Measurements from ENCODE around the gene RADIL.
A peak's percentile ranks its signal among the peaks of the same experiment; 100 is the strongest.

The RADIL gene

GRCh38 chr7:4831723-4832495 is 51.6 kb downstream of the RADIL start:
- TF ChIP-seq ARNT (IDR thresholded peaks at IDR 0.05) (no peak), FOXM1 (IDR thresholded peaks at IDR 0.05; ENCODE audit: borderline replicate concordance) (no peak), NFRKB (IDR thresholded peaks at IDR 0.05) (no peak), TARDBP (IDR thresholded peaks at IDR 0.05) (no peak), PKNOX1 (IDR thresholded peaks at IDR 0.05) (no peak), SUZ12 (IDR thresholded peaks at IDR 0.05) (no peak), LEF1 (IDR thresholded peaks at IDR 0.05; ENCODE audit: borderline replicate concordance) (no peak), SP1 (IDR thresholded peaks at IDR 0.05) (no peak), BHLHE40 (IDR thresholded peaks at IDR 0.05; ENCODE audit: borderline replicate concordance) (no peak), HDGF (IDR thresholded peaks at IDR 0.05; ENCODE audit: borderline replicate concordance) (no peak), ELF4 (IDR thresholded peaks at IDR 0.05) (no peak), CTBP1 (IDR thresholded peaks at IDR 0.05; ENCODE audit: borderline replicate concordance) (no peak), ZNF384 (IDR thresholded peaks at IDR 0.05) (no peak), FOXA1 (IDR thresholded peaks at IDR 0.05) (no peak), L3MBTL2 (conservative IDR thresholded peaks at IDR 0.05) (no peak), FOXK2 (IDR thresholded peaks at IDR 0.05) (no peak)
- DNase-seq (ENCODE audit: extremely low spot score): no peak
- CTCF ChIA-PET: interaction anchor here (0.9 kb wide), 1 partner anchor 50 kb away, joined by 3 read pairs; no protein-coding TSS in a partner anchor
- POLR2A ChIA-PET: no interaction called here

- peak; percentile 72 for DNase-seq (ENCODE audit: extremely low spot score)
- CTCF ChIA-PET: interaction anchor here (0.7 to 1.5 kb wide), 2 partner anchors 53 to 55 kb away, joined by 3 to 4 read pairs; partner anchors contain the start of gene RADIL
- TF ChIP-seq SP1 (IDR thresholded peaks at IDR 0.05) (no peak), TARDBP (IDR thresholded peaks at IDR 0.05) (no peak), CTBP1 (IDR thresholded peaks at IDR 0.05; ENCODE audit: borderline replicate concordance) (no peak), FOXM1 (IDR thresholded peaks at IDR 0.05; ENCODE audit: borderline replicate concordance) (no peak), BHLHE40 (IDR thresholded peaks at IDR 0.05; ENCODE audit: borderline replicate concordance) (no peak), ZNF384 (IDR thresholded peaks at IDR 0.05) (no peak), L3MBTL2 (conservative IDR thresholded peaks at IDR 0.05) (no peak)
- POLR2A ChIA-PET: no interaction called here
These were observed 53.3 kb downstream of the RADIL start for GRCh38 chr7:4830176-4830575.

- no peak for TF ChIP-seq SP1 (IDR thresholded peaks at IDR 0.05)
- TF ChIP-seq BHLHE40 (IDR thresholded peaks at IDR 0.05; ENCODE audit: borderline replicate concordance): no peak
- no peak for TF ChIP-seq FOXA1 (IDR thresholded peaks at IDR 0.05)
- CTCF ChIA-PET: interaction anchor here (0.6 to 1.5 kb wide), 2 partner anchors 55 to 259 kb away, joined by 3 to 4 read pairs; partner anchors contain the start of gene RADIL
- no peak for DNase-seq (ENCODE audit: extremely low spot score)
- POLR2A ChIA-PET: no interaction called here
These were observed 54.7 kb downstream of the RADIL start for GRCh38 chr7:4828720-4829383.

GRCh38 chr7:4825081-4825480 is 58.4 kb downstream of the RADIL start:
- CTCF ChIA-PET: interaction anchor here (0.6 kb wide), 1 partner anchor 11 kb away, joined by 4 read pairs; no protein-coding TSS in a partner anchor
- no peak for DNase-seq (ENCODE audit: extremely low spot score)

GRCh38 chr7:4824120-4824775 is 59.3 kb downstream of the RADIL start:
- ChIA-PET CTCF (no interaction called here), POLR2A (no interaction called here)
- DNase-seq (ENCODE audit: extremely low spot score): no peak
- TF ChIP-seq ZNF384 (IDR thresholded peaks at IDR 0.05): no peak
- TF ChIP-seq FOXM1 (IDR thresholded peaks at IDR 0.05; ENCODE audit: borderline replicate concordance): no peak
- TF ChIP-seq NFRKB (IDR thresholded peaks at IDR 0.05): no peak
- no peak for TF ChIP-seq HDGF (IDR thresholded peaks at IDR 0.05; ENCODE audit: borderline replicate concordance)

More at GRCh38 chr7:4825081-4825480, 58.4 kb downstream of the RADIL start:
- POLR2A ChIA-PET: no interaction called here
- TF ChIP-seq HDGF (IDR thresholded peaks at IDR 0.05; ENCODE audit: borderline replicate concordance): no peak
- TF ChIP-seq L3MBTL2 (conservative IDR thresholded peaks at IDR 0.05): no peak
- TF ChIP-seq BHLHE40 (IDR thresholded peaks at IDR 0.05; ENCODE audit: borderline replicate concordance): no peak
- TF ChIP-seq SP1 (IDR thresholded peaks at IDR 0.05): no peak
- no peak for TF ChIP-seq FOXM1 (IDR thresholded peaks at IDR 0.05; ENCODE audit: borderline replicate concordance)
- TF ChIP-seq ELF4 (IDR thresholded peaks at IDR 0.05): no peak
- no peak for TF ChIP-seq PKNOX1 (IDR thresholded peaks at IDR 0.05)
- no peak for TF ChIP-seq ZNF384 (IDR thresholded peaks at IDR 0.05)
- no peak for TF ChIP-seq TARDBP (IDR thresholded peaks at IDR 0.05)
- no peak for TF ChIP-seq FOXK2 (IDR thresholded peaks at IDR 0.05)
- TF ChIP-seq LEF1 (IDR thresholded peaks at IDR 0.05; ENCODE audit: borderline replicate concordance): no peak
- TF ChIP-seq FOXA1 (IDR thresholded peaks at IDR 0.05): no peak
- TF ChIP-seq SUZ12 (IDR thresholded peaks at IDR 0.05): no peak
- TF ChIP-seq NFRKB (IDR thresholded peaks at IDR 0.05): no peak
- no peak for TF ChIP-seq ARNT (IDR thresholded peaks at IDR 0.05)
- no peak for TF ChIP-seq CTBP1 (IDR thresholded peaks at IDR 0.05; ENCODE audit: borderline replicate concordance)

GRCh38 chr7:4823441-4824119 is 59.9 kb downstream of the RADIL start:
- CTCF ChIA-PET: no interaction called here
- POLR2A ChIA-PET: no interaction called here
- no peak for TF ChIP-seq LEF1 (IDR thresholded peaks at IDR 0.05; ENCODE audit: borderline replicate concordance)
- TF ChIP-seq FOXK2 (IDR thresholded peaks at IDR 0.05): no peak
- TF ChIP-seq FOXA1 (IDR thresholded peaks at IDR 0.05): no peak
- no peak for TF ChIP-seq SUZ12 (IDR thresholded peaks at IDR 0.05)
- no peak for TF ChIP-seq L3MBTL2 (conservative IDR thresholded peaks at IDR 0.05)
- no peak for TF ChIP-seq HDGF (IDR thresholded peaks at IDR 0.05; ENCODE audit: borderline replicate concordance)
- no peak for TF ChIP-seq ARNT (IDR thresholded peaks at IDR 0.05)
- no peak for TF ChIP-seq ZNF384 (IDR thresholded peaks at IDR 0.05)
- TF ChIP-seq CTBP1 (IDR thresholded peaks at IDR 0.05; ENCODE audit: borderline replicate concordance): no peak
- TF ChIP-seq TARDBP (IDR thresholded peaks at IDR 0.05): no peak
- TF ChIP-seq ELF4 (IDR thresholded peaks at IDR 0.05): no peak
- TF ChIP-seq SP1 (IDR thresholded peaks at IDR 0.05): no peak
- TF ChIP-seq NFRKB (IDR thresholded peaks at IDR 0.05): no peak
- no peak for DNase-seq (ENCODE audit: extremely low spot score)

Data from HEK293T (cell line).